CD4-positive, CD25-positive, alpha-beta regulatory T cell (primary cell): ENCODE data around the gene NOXO1. TPM values are rescaled to one million over a fixed set of nuclear protein-coding genes. Genes with fewer than 3 reads are reported as not detected.
A peak's percentile ranks its signal among the peaks of the same experiment; 100 is the strongest.
"Not testable (repeated sequence)": the region's sequence is repeated elsewhere in the genome, so short reads cannot be mapped to it uniquely, and the experiment has no call there.

Experiments used
- ATAC-seq, 2 donors: fragments of 150-1000 bp; cut with Tn5 transposase; one replicate each; pipeline ENCODE4 v1.10.0; 2021; ENCODE audit warnings: low read depth in 2 of 2, moderate number of reproducible peaks in 2 of 2, moderate library complexity in 1 of 2
- DNase-seq, 3 donors: peaks; one replicate each; pipeline versions ENCODE4 v3.0.0 to v3.0.0-alpha.2; 2012 to 2022; ENCODE audit warnings: mixed read lengths in 1 of 3
- H3K27ac ChIP-seq: one replicate; pipeline ENCODE4 v1.7.0; 2013; ENCODE audit warnings: mild to moderate bottlenecking, low read length; ENCODE audit not compliant: insufficient read depth, poor library complexity, severe bottlenecking
- H3K27me3 ChIP-seq: one replicate; pipeline ENCODE4 v1.7.0; 2013; ENCODE audit warnings: low read length; ENCODE audit not compliant: control insufficient read depth, insufficient read depth
- H3K36me3 ChIP-seq: one replicate; pipeline ENCODE4 v1.7.0; 2013; ENCODE audit warnings: mild to moderate bottlenecking, low read length, moderate library complexity; ENCODE audit not compliant: control insufficient read depth, insufficient read depth
- H3K4me1 ChIP-seq: 2 replicates; pipeline ENCODE4 v1.7.0; 2013; ENCODE audit warnings: mild to moderate bottlenecking, low read length; ENCODE audit not compliant: insufficient read depth, control insufficient read depth, poor library complexity, severe bottlenecking
- H3K4me3 ChIP-seq: one replicate; pipeline ENCODE4 v1.7.0; 2013; ENCODE audit warnings: low read depth, mild to moderate bottlenecking, low read length, moderate library complexity
- H3K9me3 ChIP-seq, 2 experiments: 1 replicate in 1 of 2; 2 replicates in 1 of 2; pipeline ENCODE4 v1.7.0; 2013; ENCODE audit warnings: low read length in 2 of 2, mild to moderate bottlenecking in 1 of 2, moderate library complexity in 1 of 2; ENCODE audit not compliant: control insufficient read depth in 2 of 2
- H3K27ac Mint-ChIP-seq, 3 donors: one replicate each; pipeline ENCODE4 v1.8.0; 2020 to 2022; ENCODE audit warnings: mild to moderate bottlenecking in 3 of 3, mixed read lengths in 3 of 3, moderate library complexity in 2 of 3
- H3K27me3 Mint-ChIP-seq: one replicate; pipeline ENCODE4 v1.8.0; 2022; ENCODE audit warnings: mild to moderate bottlenecking, mixed read lengths
- H3K36me3 Mint-ChIP-seq: one replicate; pipeline ENCODE4 v1.8.0; 2020; ENCODE audit warnings: mixed read lengths
- H3K4me1 Mint-ChIP-seq, 4 donors: one replicate each; pipeline ENCODE4 v1.8.0; 2020 to 2022; ENCODE audit warnings: mixed read lengths in 4 of 4, mild to moderate bottlenecking in 1 of 4
- H3K4me3 Mint-ChIP-seq, 4 donors: one replicate each; pipeline ENCODE4 v1.8.0; 2020 to 2022; ENCODE audit warnings: mild to moderate bottlenecking in 4 of 4, mixed read lengths in 4 of 4, moderate library complexity in 3 of 4
- H3K9me3 Mint-ChIP-seq, 7 donors: one replicate each; pipeline ENCODE4 v1.8.0; 2020 to 2022; ENCODE audit warnings: mixed read lengths in 7 of 7, mild to moderate bottlenecking in 3 of 7, moderate library complexity in 2 of 7
- polyA plus RNA-seq, 4 donors: library from polyadenylated mRNA; unstranded; fragments of 300-500 nt; fragmentation: Illumina TruSeq; gene quantifications; one replicate each; pipeline ENCODE4 v1.2.3, GENCODE V29; 2021
- total RNA-seq: library from RNA; stranded (reverse); gene quantifications from one replicate; pipeline ENCODE4 v1.2.3, GENCODE V29; 2022

NOXO1 gene
- total and polyA plus RNA-seq, 5 donors from 2014 or later: 0.16 to 0.47 (median 0.35) TPM; not detected in 2

- no peak overlapping the region for H3K4me3 ChIP-seq
- H3K36me3 ChIP-seq: no peaks in the 10 kb centered on the region
- Mint-ChIP-seq H3K4me3 (peak overlapping the region in 1 of 4 donors; percentile 54), H3K4me1 (peaks cover 0 to 2% (median 0%) of the 10 kb centered on the region in 4 donors), H3K27ac (no peak overlapping the region), H3K9me3 (no peaks in the 10 kb centered on the region), H3K36me3 (no peaks in the 10 kb centered on the region), H3K27me3 (peaks cover 17% of the 10 kb centered on the region)
- H3K27ac ChIP-seq: no peak overlapping the region
- H3K9me3 ChIP-seq: no peaks in the 10 kb centered on the region
- H3K4me1 ChIP-seq: peaks cover 14% of the 10 kb centered on the region
- H3K27me3 ChIP-seq: no peaks in the 10 kb centered on the region
- no peak for DNase-seq
- ATAC-seq: no peak
Measured at GRCh38 chr16:2016407-2016922, 35.2 kb upstream of the NOXO1 start.

GRCh38 chr16:2015947-2016208 lies 34.6 kb upstream of the NOXO1 start:
- no peaks in the 10 kb centered on the region for H3K36me3 ChIP-seq
- DNase-seq (no peak), ATAC-seq (no peak)
- H3K27me3 Mint-ChIP-seq: peaks cover 11% of the 10 kb centered on the region
- peaks cover 14% of the 10 kb centered on the region for H3K4me1 ChIP-seq
- no peaks in the 10 kb centered on the region for H3K9me3 Mint-ChIP-seq
- no peak overlapping the region for H3K4me3 ChIP-seq
- no peaks in the 10 kb centered on the region for H3K27me3 ChIP-seq
- no peak overlapping the region for H3K4me3 Mint-ChIP-seq
- H3K4me1 Mint-ChIP-seq: peaks cover 0 to 2% (median 0%) of the 10 kb centered on the region in 4 donors
- no peak overlapping the region for H3K27ac ChIP-seq
- no peaks in the 10 kb centered on the region for H3K36me3 Mint-ChIP-seq
- H3K9me3 ChIP-seq: no peaks in the 10 kb centered on the region
- no peak overlapping the region for H3K27ac Mint-ChIP-seq

GRCh38 chr16:2015117-2015946 lies 34.1 kb upstream of the NOXO1 start:
- no peaks in the 10 kb centered on the region for H3K9me3 Mint-ChIP-seq
- peaks cover 0 to 2% (median under 1%) of the 10 kb centered on the region in 4 donors for H3K4me1 Mint-ChIP-seq
- ATAC-seq (no peak), DNase-seq (no peak)
- no peaks in the 10 kb centered on the region for H3K9me3 ChIP-seq
- H3K4me3 Mint-ChIP-seq: no peak overlapping the region
- no peaks in the 10 kb centered on the region for H3K27me3 ChIP-seq
- no peaks in the 10 kb centered on the region for H3K36me3 ChIP-seq
- peaks cover 13% of the 10 kb centered on the region for H3K4me1 ChIP-seq
- no peak overlapping the region for H3K27ac Mint-ChIP-seq
- peaks cover 6% of the 10 kb centered on the region for H3K27me3 Mint-ChIP-seq
- no peaks in the 10 kb centered on the region for H3K36me3 Mint-ChIP-seq
- no peak overlapping the region for H3K27ac ChIP-seq
- no peak overlapping the region for H3K4me3 ChIP-seq

GRCh38 chr16:2013527-2013926 lies 32.3 kb upstream of the NOXO1 start:
- H3K4me3 ChIP-seq: no peak overlapping the region
- Mint-ChIP-seq H3K4me1 (peaks cover 0 to 12% (median 6%) of the 10 kb centered on the region in 4 donors), H3K27ac (peak overlapping the region in 1 of 3 donors; percentile 26), H3K9me3 (no peaks in the 10 kb centered on the region), H3K36me3 (no peaks in the 10 kb centered on the region), H3K4me3 (peak overlapping the region in 1 of 4 donors; percentile 54), H3K27me3 (no peaks in the 10 kb centered on the region)
- no peak for DNase-seq
- H3K27me3 ChIP-seq: no peaks in the 10 kb centered on the region
- H3K4me1 ChIP-seq: peaks cover 15% of the 10 kb centered on the region
- ATAC-seq: no peak
- no peaks in the 10 kb centered on the region for H3K9me3 ChIP-seq
- H3K36me3 ChIP-seq: no peaks in the 10 kb centered on the region
- no peak overlapping the region for H3K27ac ChIP-seq

DNA sequence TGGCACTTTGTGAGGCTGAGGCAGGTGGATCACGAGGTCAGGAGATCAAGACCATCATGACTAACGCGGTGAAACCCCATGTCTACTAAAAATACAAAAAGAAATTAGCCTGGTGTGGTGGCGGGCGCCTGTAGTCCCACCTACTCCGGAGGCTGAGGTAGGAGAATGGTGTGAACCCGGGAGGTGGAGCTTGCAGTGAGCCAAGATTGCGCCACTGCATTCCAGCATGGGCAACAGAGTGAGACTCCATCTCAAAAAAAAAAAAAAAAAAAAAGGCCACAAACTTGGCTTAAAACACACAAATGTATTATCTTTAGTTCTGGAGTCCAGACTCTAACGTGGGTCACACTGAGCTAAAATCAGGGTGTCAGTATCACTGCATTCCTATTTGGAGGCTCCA lies 30.5 kb upstream of the NOXO1 start:
- not testable (repeated sequence) for H3K27me3 Mint-ChIP-seq, H3K4me3 ChIP-seq, H3K27ac ChIP-seq, H3K36me3 ChIP-seq, DNase-seq, H3K9me3 ChIP-seq, ATAC-seq, H3K27me3 ChIP-seq, H3K9me3 Mint-ChIP-seq, H3K36me3 Mint-ChIP-seq
- H3K4me3 Mint-ChIP-seq: peak overlapping the region in 2 of 4 donors; percentile 39 to 93
- peaks cover 0 to 29% (median 15%) of the 10 kb centered on the region in 4 donors for H3K4me1 Mint-ChIP-seq
- peak overlapping the region in 2 of 3 donors; percentile 5 to 25 for H3K27ac Mint-ChIP-seq
- peaks cover 33% of the 10 kb centered on the region for H3K4me1 ChIP-seq

GRCh38 chr16:2009791-2010510 lies 28.7 kb upstream of the NOXO1 start, which contains the start of gene ZNF598:
TSS of gene ZNF598 (minus strand) at chr16:2009821.
- H3K27ac ChIP-seq: peak within 1 kb of the TSS; percentile 89
- peak within 1 kb of the TSS; percentile 93 for H3K4me3 ChIP-seq
- H3K36me3 Mint-ChIP-seq: no peaks in the 10 kb centered on the region
- H3K4me1 Mint-ChIP-seq: peaks cover 0 to 41% (median 21%) of the 10 kb centered on the region in 4 donors
- no peaks in the 10 kb centered on the region for H3K36me3 ChIP-seq
- no peaks in the 10 kb centered on the region for H3K27me3 Mint-ChIP-seq
- peaks cover 36% of the 10 kb centered on the region for H3K4me1 ChIP-seq
- no peaks in the 10 kb centered on the region for H3K9me3 ChIP-seq
- H3K27me3 ChIP-seq: no peaks in the 10 kb centered on the region
- DNase-seq (peak; percentile 74 to 89 (median 81)), ATAC-seq (peak; percentile 97 to 98)
- H3K27ac Mint-ChIP-seq: peak within 1 kb of the TSS; percentile 91 to 98 (median 97)
- peak within 1 kb of the TSS; percentile 92 to 97 (median 94) for H3K4me3 Mint-ChIP-seq
- no peaks in the 10 kb centered on the region for H3K9me3 Mint-ChIP-seq

- peak overlapping the region; percentile 71 for H3K4me3 ChIP-seq
- DNase-seq: peak in 1 of 3 donors; percentile 26
- peaks cover 0 to 47% (median 21%) of the 10 kb centered on the region in 4 donors for H3K4me1 Mint-ChIP-seq
Measured at GRCh38 chr16:2009164-2009711, 28.0 kb upstream of the NOXO1 start.

More at GRCh38 chr16:2009164-2009711, 28.0 kb upstream of the NOXO1 start:
- H3K9me3 ChIP-seq: no peaks in the 10 kb centered on the region
- Mint-ChIP-seq H3K36me3 (no peaks in the 10 kb centered on the region), H3K4me3 (peak overlapping the region; percentile 72 to 97 (median 83)), H3K27me3 (no peaks in the 10 kb centered on the region), H3K9me3 (no peaks in the 10 kb centered on the region), H3K27ac (peak overlapping the region; percentile 38 to 78 (median 72))
- no peaks in the 10 kb centered on the region for H3K27me3 ChIP-seq
- no peaks in the 10 kb centered on the region for H3K36me3 ChIP-seq
- H3K27ac ChIP-seq: peak overlapping the region; percentile 89
- H3K4me1 ChIP-seq: peaks cover 39% of the 10 kb centered on the region
- peak; percentile 38 to 40 for ATAC-seq
